Measurements from ENCODE around the gene CEP72.

- TF ChIP-seq POLR2A (IDR thresholded peaks at IDR 0.05) (no peak), CTCF (IDR thresholded peaks at IDR 0.05) (no peak)
Observed at GRCh38 chr5:675111-675870, 63.2 kb downstream of the CEP72 start.
